OCI-LY1 (cell line): Measurements from ENCODE around the gene MTHFD1L.

Experiments
- EZH2 ChIP-seq: fragments of 200-600 bp; sonication (generic), shearing (Covaris generic); IDR thresholded peaks from 2 replicates; pipeline ENCODE4 v1.8.0; 2017; ENCODE audit warnings: borderline replicate concordance, mixed run types, mild to moderate bottlenecking, antibody characterized with exemption, low read length, moderate library complexity, mixed read lengths
- TF ChIP-seq, protein P1 (sequence below): fragments of 200-600 bp; sonication (generic), shearing (Covaris generic); IDR thresholded peaks from 2 replicates; pipeline ENCODE4 v1.5.1; 2017; ENCODE audit warnings: mild to moderate bottlenecking, antibody characterized with exemption, low read length, moderate library complexity, mixed read lengths

DNA sequence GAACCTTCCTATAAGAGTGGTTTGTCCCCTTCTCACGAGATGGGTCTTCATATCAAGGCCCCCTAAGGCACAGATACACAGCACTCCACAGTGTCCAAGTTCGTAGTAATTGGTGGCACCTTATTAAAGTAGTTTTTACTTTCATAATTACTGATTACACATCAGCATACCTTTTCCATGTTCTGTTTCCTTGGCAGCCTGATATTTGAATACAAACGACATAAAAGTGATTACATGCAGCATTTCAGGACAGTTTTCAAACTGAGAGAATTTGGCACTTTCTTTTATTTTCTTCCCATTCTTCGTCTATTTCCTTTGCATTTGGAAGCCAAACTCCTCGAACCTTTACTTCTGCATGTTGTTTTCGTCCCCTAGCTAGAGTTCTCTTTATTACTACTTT is 139.7 kb downstream of the MTHFD1L start:
- TF ChIP-seq EZH2, result no peak
- TF ChIP-seq, protein P1, sequence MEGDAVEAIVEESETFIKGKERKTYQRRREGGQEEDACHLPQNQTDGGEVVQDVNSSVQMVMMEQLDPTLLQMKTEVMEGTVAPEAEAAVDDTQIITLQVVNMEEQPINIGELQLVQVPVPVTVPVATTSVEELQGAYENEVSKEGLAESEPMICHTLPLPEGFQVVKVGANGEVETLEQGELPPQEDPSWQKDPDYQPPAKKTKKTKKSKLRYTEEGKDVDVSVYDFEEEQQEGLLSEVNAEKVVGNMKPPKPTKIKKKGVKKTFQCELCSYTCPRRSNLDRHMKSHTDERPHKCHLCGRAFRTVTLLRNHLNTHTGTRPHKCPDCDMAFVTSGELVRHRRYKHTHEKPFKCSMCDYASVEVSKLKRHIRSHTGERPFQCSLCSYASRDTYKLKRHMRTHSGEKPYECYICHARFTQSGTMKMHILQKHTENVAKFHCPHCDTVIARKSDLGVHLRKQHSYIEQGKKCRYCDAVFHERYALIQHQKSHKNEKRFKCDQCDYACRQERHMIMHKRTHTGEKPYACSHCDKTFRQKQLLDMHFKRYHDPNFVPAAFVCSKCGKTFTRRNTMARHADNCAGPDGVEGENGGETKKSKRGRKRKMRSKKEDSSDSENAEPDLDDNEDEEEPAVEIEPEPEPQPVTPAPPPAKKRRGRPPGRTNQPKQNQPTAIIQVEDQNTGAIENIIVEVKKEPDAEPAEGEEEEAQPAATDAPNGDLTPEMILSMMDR, result no peak
